NB4 (cell line): Measurements from ENCODE around the gene HPCAL1.

Source experiments
- CTCF ChIP-seq: IDR thresholded peaks from one replicate; pipeline ENCODE4 v1.5.1; 2012; ENCODE audit warnings: low read depth, low read length
- MAX ChIP-seq: IDR thresholded peaks from 2 replicates; pipeline ENCODE4 v1.6.1; 2011; ENCODE audit warnings: low read depth, low read length
- POLR2A ChIP-seq: IDR thresholded peaks from 2 replicates; pipeline ENCODE4 v1.6.1; 2011; ENCODE audit warnings: mild to moderate bottlenecking; ENCODE audit not compliant: insufficient read length; ENCODE audit errors: extremely low read depth

GRCh38 chr2:10331702-10332401 is 29.1 kb downstream of the HPCAL1 start:
- TF ChIP-seq POLR2A = no peak
- TF ChIP-seq MAX = peak; percentile 65
- no peak for TF ChIP-seq CTCF
